Left renal cortex interstitium (tissue), 4 donors: Measurements from ENCODE around the gene MAML3. TPM values are rescaled to one million over a fixed set of nuclear protein-coding genes. Genes with fewer than 3 reads are reported as not detected.

Experiments used
- DNase-seq, 4 donors: peaks; one replicate each; pipeline ENCODE4 v3.0.0-alpha.2; 2013; ENCODE audit warnings: low read depth in 4 of 4, low spot score in 2 of 4, missing footprints in 1 of 4
- polyA plus RNA-seq, 4 donors: library from polyadenylated mRNA; unstranded; fragments of 120-200 nt; gene quantifications; one replicate each; pipeline ENCODE4 v1.2.1, GENCODE V29; 2013; ENCODE audit not compliant: insufficient read length in 4 of 4

MAML3 gene
- polyA plus RNA-seq, 4 donors, result 14.8 to 22.5 (median 17.4) TPM

DNA sequence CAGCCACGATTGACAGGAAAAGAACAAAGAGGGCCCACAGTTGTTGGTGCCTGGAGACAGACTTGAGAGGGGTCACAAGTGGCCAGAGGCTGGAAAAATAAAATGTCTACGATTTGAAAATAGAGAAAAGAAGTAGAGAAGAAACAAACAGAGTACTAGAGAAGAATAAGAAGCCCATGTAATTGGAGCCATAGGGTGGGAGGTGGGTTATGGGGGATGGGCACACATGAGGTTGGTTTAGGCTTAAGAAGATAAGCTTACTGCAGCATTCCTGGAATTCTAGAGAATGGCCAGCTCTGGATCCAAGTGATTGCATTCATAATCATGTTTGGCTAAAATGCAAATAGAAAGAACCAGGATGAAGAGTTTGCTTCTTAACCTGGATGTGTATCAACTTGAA is 210.7 kb downstream of the MAML3 start:
- DNase-seq, result no peak

DNA sequence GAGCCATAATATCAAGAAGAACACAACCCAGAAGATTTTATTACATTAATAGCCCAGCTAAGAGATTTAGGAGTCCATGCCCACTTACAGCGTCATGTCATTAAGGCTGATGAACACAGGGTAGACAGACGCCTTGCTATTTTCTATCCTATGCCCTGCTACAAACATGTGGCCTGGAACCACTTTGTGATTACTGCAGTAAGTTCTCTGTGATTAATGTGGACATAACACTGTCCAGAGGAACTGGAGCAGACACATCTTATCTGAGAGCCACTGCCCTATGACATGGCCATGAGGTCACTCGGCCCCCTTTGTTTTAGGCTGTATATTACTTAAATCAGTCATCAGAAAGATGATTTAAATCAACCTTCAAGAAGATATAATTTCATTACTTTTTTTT is 211.7 kb downstream of the MAML3 start:
- DNase-seq, result no peak

DNA sequence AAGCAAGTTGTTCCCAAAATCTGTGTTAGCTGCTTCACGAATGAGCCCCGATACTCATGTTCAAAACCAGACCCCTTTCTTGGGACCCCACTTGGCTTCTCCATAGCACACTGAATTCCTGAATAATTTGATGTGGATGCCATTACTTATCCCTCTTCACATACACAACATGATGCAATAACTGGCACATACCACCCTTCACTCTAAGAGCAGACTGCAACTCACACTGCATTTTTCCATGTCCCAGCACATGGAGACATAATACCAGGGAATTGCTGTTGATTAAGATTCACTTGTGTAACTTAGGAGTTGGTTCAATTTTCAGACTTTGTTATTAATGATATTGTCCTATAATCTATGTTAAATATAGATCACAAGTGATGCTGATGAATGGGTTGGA is 213.4 kb downstream of the MAML3 start:
- DNase-seq, result no peak

DNA sequence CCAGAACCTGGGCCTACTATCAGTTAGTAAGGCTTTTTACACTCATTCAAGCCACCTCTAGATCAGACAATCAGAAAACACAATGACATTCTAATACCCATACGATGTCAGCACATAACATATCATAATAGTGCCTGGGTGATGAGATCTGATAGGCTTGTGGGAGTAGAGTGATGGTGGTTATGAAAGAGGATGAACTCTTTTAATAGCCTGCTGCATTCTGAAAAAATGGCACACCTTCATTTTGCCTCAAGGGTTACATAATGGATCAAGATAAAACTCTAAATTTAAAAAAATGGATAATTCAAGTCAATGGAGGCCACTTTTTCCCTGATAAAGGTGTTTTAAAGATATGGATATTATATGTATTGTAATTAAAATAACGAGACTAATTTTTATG is 215.6 kb downstream of the MAML3 start:
- DNase-seq, result no peak

DNA sequence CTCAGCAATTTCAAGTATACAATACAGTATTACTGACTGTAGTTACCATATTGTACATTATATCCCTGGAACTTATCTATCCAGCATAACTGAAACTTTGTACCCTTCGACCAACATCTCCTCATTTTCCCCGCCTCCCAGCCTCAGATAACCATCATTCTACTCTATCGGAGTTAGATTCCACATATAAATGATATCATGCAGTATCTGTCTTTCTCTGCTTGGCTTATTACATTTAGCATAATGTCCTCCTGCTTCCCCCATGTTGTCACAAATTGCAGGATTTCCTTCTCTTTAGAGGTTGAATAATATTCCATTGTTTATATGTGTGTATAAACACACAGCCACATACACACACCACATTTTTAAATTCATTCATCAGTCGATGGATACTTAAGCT is 218.1 kb downstream of the MAML3 start:
- DNase-seq, result no peak

DNA sequence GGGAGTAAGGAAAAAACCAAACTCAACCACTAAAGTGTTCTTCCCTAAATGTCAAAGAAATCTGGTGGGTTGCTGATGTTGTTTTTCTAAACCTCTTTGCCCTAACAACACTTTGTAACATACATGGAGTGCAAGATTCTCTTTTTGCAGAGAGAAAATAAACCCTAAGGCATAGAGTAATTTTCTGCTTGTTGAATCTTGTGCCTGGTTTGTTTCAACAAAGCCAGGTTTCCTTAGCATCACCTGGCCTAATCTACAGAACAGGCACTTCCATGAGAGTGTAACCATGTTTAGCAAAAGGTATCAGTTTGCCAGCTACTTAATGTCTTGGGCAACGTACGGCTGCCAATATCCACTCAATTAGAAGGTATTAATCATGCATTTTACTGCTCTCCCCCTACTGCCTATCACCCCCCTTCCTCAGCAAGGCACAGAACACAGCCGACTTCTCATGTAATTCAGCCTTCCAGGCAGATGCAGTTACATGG is 219.2 kb downstream of the MAML3 start:
- DNase-seq, result no peak

DNA sequence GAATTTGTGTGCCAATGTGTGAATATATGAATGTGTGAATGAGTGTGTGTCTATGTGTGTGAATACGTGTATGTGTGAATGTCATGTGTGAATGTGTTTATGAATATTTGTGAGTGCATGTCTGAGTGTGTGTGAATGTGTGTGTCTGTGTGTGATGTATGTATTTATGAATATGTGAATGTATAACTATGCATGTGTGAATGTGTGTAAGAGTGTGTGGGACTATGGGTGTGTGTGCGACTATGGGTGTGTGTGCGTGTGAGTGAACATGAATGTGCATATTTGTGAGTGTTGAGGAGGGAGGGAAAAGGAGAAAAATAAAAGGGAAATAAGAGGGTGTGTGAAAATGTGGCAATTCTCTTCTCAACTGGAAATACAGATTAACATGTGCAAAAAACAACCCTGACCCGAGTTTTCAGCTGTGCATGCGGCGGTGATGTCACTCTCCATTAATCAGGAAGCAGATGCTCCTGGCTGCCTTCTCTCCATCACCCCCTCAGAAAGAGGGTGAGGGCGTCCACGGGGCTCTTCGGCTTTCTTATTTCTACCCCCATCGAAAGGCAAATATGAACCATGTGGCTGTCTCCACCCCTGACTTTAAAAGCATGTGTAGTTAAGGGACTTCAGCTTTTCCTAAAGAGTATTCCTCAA is 219.8 kb downstream of the MAML3 start:
- no peak for DNase-seq

DNA sequence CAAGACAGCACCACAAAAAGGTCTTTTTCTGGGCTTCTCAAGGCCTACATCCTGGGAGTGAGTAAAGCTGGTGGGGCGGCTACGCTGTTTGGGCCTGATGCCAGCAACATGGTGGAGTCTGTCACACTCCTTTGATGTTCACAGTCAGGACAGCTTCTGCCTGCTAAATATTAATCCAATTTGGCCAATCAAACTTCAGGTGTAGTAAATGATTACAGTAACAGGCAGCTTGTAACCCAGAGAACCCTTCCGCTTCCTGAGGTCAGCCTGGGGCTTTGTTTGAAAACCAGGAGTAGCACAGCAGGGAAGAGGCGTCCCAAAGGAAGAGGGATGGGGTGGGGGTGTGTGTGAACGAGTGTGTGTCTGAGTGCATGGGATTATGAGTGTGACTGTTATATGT is 220.4 kb downstream of the MAML3 start:
- no peak for DNase-seq

DNA sequence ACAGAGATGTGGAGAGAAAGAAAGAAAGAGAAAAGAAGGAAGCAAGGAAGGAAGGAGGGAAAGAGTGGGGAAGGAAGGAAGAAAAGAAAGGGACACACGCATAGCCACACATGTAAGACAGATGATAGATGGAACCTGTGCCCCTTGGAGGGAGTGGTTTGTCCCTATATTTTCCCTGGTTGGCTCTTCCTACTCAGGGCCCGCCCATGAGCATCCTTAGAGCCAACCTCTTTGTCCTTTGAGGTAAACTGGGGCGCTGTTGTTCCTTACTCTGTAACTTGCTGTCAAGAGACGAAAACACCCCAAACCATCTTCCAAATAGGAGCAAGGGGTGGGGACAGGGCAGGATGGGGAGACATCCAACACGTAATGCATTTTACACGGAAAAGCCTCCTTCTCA is 220.9 kb downstream of the MAML3 start:
- no peak for DNase-seq

DNA sequence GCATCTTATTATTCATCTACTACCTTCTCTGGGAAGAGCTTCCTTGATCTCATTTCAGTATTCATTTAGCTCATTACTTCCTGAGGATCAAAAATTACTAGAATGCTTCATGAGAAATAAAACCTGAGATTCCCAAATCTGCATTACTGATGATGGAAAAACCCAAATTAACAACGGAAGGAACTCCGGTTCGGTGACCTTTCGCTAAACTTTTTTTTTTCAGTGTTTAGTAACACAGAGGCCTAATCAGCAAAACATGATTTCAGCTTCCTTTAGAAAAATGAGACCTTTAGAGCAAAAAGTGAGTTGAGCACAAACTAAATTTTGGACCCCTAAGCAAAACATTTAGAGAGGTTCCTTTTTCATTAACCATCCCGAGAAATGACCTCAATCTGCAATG is 229.2 kb downstream of the MAML3 start:
- no peak for DNase-seq

DNA sequence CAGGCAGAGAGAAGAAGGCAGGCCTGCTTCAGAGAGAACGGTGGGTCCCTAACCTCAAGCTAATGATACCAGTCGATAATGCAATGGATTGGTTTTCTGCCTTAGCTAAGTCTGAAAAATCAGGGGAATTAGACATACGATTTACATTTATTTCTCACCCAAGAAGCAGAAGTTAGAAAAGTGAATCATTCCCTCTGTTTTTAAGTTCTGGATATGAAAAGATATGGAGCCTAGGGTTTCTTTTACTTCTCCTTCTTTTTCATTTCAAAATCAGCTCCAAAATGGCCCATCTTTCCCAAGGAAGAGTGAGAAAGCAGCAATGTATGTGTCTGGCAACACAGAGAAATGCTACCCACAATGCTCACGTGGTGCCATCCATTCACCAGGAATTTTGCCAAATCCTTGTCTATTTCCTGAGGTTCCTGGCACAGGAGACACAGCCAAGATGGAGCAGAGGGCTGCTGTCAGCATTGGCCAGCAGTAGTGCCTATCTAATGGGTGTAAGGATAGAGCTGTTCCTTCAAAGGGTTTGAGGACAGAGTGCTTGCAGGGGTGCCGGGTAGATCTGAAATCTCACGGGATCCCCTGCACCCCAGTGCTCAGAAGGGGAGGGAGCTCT is 231.5 kb downstream of the MAML3 start:
- DNase-seq, result no peak

DNA sequence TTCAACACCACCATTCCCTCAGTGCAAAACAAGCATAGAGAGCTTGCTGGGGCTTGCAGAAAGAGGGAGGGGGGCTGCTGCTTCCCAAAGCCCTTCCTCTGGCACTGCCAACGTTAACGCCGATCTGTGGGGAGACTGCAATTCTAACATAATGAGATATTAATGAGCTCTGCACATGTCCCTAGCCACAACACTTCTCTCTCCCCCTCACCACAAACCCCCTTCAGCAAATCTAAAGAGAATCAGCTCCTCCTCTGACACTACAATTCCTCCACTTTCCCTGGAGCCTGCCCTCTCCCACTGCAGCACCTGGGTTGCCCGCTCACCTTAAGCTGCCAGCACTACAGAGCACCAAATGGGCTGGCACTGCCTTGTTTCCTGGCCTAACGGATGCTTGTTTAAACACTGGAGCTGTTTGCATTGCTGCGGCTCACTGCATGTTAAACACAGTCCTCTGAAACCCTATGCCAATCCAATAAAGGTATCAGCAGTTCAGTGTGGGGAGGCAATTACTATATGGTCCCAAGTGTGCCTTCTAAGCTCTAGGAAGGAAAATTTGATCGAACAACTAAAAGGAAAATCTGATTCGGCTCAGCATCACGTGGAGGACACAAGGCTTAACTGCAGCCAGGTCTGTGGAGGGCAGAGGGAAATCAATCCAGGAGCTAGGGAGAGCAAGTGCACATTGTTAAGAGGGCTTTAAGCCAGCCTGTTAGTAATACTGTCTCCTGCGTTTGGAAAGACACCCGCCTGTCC is 232.4 kb downstream of the MAML3 start:
- no peak for DNase-seq

DNA sequence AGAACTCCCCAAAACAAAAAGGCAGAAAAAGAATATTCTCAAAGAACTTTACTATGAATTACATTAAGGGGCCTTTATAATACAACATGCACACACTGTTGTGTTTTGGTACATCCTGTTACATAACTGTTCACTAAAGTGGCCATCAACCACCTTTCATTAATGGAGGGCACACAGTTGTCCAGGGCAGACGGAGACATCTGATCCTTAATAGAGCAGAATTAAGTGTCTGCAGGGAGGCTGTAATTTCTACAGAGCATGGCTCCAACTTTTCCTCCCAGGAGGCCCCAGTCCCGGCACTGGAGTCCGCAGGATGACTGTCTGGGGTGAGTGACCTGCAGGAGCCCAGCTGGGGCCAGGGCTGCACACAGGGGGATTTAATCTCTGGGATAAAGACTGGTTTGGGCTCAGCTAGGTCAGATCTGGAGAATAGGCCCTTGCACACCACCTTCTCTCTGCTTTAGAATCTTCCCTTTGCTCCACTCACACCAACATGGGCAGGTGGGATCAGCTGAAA is 233.4 kb downstream of the MAML3 start:
- DNase-seq, result no peak

DNA sequence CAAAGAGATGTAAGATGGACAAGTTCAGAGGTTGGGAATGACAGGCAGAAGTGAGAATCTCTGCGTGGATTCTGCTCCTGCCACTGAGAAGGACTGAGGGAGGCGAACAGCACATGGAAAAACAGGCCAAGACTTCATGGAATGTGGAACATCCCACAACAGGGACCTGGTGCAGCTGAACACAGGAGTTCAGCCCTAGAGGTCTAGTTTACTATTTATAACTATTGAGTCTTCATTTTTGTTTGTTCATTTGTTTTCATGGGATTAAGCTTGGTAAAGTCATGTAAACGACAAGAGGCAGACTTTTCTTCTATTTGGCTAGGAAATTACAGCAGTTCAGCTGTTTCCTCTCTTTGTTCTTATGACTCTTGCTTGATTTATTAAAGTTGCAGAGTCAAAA is 234.5 kb downstream of the MAML3 start:
- DNase-seq, result no peak

DNA sequence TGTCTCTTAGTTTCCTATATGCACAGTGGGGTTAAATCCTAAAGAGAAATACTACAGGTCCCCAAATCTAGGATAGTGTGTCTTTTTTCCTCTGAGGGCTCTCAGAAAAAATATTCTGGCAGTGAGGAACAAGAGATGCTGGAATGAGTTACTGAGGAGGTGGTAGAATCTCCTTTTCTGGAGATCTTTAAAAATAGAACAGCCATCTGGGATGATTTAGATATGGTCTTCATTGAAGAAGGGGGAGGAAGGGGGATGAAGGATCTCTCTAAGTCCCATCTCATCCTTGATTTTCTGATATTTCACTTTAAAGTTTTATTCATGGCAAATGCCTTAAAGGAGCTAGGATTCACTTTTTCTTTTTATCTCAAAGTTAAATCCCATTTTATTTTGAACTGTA is 235.0 kb downstream of the MAML3 start:
- no peak for DNase-seq

DNA sequence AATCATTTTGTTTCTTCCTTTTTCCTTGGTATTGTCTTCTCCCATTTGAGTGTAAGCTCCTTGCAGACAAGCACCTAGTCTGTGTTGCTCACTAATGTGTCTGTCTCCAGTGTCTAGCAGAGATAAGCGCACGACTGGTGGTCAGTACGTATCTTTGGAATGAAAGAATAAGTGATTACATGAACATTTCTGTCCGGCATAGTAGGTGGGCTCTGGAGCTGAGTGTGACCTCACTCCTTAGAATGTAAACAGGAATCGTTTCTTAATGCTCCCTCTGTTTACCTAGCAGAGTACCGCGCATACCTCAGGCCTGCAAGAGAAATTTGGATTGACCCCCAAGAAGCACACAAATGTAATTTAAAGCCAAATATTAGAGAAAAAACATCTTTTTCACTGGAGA is 235.4 kb downstream of the MAML3 start:
- no peak for DNase-seq

DNA sequence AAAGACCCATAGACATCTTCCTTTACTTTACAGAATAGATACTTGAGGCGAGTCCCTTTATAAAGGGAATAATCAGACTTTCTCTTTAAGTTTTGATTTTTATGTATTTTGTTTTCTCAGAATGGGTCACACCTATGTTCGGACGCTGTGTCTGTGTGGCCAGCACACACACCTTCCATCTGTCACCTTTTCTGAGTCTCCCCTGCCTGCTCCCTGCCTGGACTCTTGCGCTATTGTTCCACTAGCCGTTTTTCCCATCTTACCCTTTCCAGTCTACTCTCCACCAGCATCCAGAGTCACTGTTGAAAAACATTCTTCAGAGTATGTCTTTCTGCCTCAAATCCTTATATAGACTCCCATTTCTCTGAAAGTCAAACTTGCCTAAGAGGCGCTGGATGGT is 236.1 kb downstream of the MAML3 start:
- no peak for DNase-seq

DNA sequence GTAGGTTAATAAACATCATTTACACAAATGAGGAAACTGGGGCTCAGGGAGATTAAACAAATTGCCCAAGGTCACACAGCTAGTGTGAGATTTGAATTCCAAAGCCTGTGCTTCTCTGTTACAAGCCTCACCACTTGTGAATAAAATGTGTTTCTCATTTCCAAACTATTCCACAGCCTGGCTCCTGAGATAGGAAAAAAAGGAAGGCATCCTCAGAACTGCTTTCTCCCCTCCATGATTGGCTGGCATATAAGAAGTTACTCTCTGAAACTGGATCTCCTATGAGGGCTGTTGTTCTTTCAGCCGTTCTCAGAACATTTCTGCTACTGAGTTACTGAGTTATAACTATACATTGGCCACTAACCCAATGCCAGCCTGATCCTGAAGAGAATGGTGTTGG is 237.9 kb downstream of the MAML3 start:
- DNase-seq, result no peak

DNA sequence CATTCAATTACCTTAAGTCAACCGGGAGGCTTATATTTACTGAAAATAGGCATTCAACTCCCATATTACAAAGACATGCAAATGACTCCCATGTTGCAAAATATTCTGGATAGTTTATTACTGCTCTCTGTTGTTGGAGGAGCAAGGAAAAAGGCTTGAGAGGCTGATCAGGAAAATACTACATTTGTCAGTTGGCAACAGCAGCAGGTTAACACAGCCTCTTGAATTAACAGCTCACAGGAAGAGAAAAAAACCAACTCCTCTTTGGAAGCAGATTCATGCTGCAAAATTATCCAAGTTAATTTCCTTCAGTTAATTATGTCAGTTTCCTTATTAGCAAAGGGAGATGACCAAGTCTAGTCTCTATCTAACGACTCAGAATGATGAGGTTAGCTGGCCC is 238.9 kb downstream of the MAML3 start:
- DNase-seq, result no peak

DNA sequence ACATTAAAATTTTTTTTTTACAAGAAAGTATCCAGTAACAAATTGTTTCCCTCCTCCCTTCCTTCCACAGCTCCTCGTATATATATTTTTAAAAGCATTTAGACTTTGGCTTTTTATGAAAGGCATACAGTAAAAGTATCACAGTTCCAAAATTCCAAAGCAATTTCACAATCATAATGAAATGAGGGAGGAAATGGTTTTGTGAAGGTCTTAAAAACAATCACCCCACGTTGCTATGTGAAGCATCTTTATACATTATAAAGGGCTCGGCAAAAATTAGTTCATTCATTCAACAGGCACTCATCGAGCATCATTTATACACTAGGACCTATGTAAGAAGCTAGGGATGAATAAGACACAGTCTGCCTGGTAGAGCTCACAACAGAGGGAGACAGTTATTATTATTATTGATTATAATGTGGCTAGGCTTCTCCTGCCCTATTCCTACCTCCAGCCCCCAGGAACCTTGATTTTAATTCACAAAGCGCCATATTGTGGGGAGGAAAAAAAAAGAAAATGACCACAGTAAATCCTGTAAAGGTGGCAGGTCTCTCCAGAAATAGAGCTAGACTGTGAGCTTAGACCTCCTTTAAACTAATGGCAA is 239.9 kb downstream of the MAML3 start:
- DNase-seq, result no peak

DNA sequence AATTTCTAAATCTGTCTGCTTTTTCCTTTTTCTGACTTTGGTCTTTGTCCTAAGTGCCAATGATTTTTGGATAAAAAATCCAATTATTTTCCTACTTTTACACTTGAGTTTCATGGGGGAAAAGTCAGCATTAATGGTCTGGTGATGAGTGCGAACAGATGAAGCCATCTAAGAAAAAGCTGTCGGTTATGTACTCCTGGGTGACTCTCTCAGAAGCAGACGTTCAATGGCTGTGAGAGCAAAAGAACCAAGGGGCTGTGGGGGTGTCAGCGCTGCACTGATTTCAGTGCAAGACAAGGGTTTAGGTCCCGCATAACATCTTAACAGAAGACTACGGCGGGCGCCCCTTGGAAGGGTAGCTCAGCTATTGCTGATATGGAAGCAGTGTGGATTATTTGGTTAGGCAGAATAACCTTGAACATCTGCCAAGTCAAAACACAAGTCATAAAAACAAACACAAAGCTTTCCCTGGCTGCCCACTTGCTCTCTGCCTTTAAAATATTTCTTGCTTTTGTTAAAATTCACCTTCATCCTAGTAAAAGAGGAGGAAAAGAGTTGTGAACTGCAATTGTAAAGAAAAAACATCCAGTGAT is 240.5 kb downstream of the MAML3 start:
- no peak for DNase-seq
